Nephron progenitor cell (in vitro differentiated cells): ENCODE measurements around the gene KCNMA1.

Experiments
- DNase-seq: peaks from one replicate; pipeline ENCODE4 v3.0.0; 2021
- H3K27ac Mint-ChIP-seq: 2 replicates; pipeline ENCODE4 v1.8.0; 2021; ENCODE audit warnings: mild to moderate bottlenecking, moderate library complexity, mixed read lengths
- H3K27me3 Mint-ChIP-seq: 2 replicates; pipeline ENCODE4 v1.8.0; 2021; ENCODE audit warnings: mild to moderate bottlenecking, low read depth, mixed read lengths; ENCODE audit not compliant: poor library complexity
- H3K36me3 Mint-ChIP-seq: 2 replicates; pipeline ENCODE4 v1.8.0; 2021; ENCODE audit warnings: low read depth, mixed read lengths
- H3K4me1 Mint-ChIP-seq: 2 replicates; pipeline ENCODE4 v1.8.0; 2021; ENCODE audit warnings: mixed read lengths
- H3K4me3 Mint-ChIP-seq: 2 replicates; pipeline ENCODE4 v1.8.0; 2021; ENCODE audit warnings: mild to moderate bottlenecking, moderate library complexity, mixed read lengths
- H3K9me3 Mint-ChIP-seq: 2 replicates; pipeline ENCODE4 v1.8.0; 2021; ENCODE audit warnings: mild to moderate bottlenecking, moderate library complexity, mixed read lengths
- CTCF ChIP-seq: fragments of 200-600 bp; sonication (generic); IDR thresholded peaks from 2 replicates; pipeline ENCODE4 v1.5.0; 2021; ENCODE audit warnings: antibody characterized with exemption

KCNMA1 gene

GRCh38 chr10:76997631-76998030, 640.0 kb downstream of the KCNMA1 start:
- Mint-ChIP-seq H3K4me3 (no peak overlapping the region), H3K27me3 (peaks cover 3% of the 10 kb centered on the region), H3K36me3 (no peaks in the 10 kb centered on the region), H3K4me1 (peaks cover 36% of the 10 kb centered on the region), H3K9me3 (no peaks in the 10 kb centered on the region), H3K27ac (no peak overlapping the region)
- no peak for TF ChIP-seq CTCF
- no peak for DNase-seq

- peaks cover 3% of the 10 kb centered on the region for H3K27me3 Mint-ChIP-seq
- H3K27ac Mint-ChIP-seq: no peak overlapping the region
- H3K9me3 Mint-ChIP-seq: no peaks in the 10 kb centered on the region
- H3K36me3 Mint-ChIP-seq: no peaks in the 10 kb centered on the region
- H3K4me1 Mint-ChIP-seq: peaks cover 22% of the 10 kb centered on the region
- no peak overlapping the region for H3K4me3 Mint-ChIP-seq
- no peak for DNase-seq
- no peak for TF ChIP-seq CTCF
Measured at GRCh38 chr10:76995023-76995422, 642.6 kb downstream of the KCNMA1 start.

- no peaks in the 10 kb centered on the region for H3K36me3 Mint-ChIP-seq
- no peak for DNase-seq
- no peak for TF ChIP-seq CTCF
- H3K27me3 Mint-ChIP-seq: peaks cover 3% of the 10 kb centered on the region
- H3K9me3 Mint-ChIP-seq: peaks cover 3% of the 10 kb centered on the region
- no peak overlapping the region for H3K27ac Mint-ChIP-seq
- no peak overlapping the region for H3K4me3 Mint-ChIP-seq
- H3K4me1 Mint-ChIP-seq: peaks cover 17% of the 10 kb centered on the region
Measured at GRCh38 chr10:76993213-76993612, 644.4 kb downstream of the KCNMA1 start.

- no peaks in the 10 kb centered on the region for H3K27me3 Mint-ChIP-seq
- DNase-seq: no peak
- H3K4me1 Mint-ChIP-seq: peaks cover 13% of the 10 kb centered on the region
- no peak for TF ChIP-seq CTCF
- no peak overlapping the region for H3K27ac Mint-ChIP-seq
- peaks cover 6% of the 10 kb centered on the region for H3K36me3 Mint-ChIP-seq
- peaks cover 8% of the 10 kb centered on the region for H3K9me3 Mint-ChIP-seq
- no peak overlapping the region for H3K4me3 Mint-ChIP-seq
Measured at GRCh38 chr10:76992467-76992866, 645.1 kb downstream of the KCNMA1 start.

GRCh38 chr10:76991621-76992020, 646.0 kb downstream of the KCNMA1 start:
- H3K4me3 Mint-ChIP-seq: no peak overlapping the region
- H3K36me3 Mint-ChIP-seq: peaks cover 8% of the 10 kb centered on the region
- H3K27me3 Mint-ChIP-seq: no peaks in the 10 kb centered on the region
- H3K9me3 Mint-ChIP-seq: peaks cover 8% of the 10 kb centered on the region
- DNase-seq: no peak
- peaks cover 13% of the 10 kb centered on the region for H3K4me1 Mint-ChIP-seq
- no peak overlapping the region for H3K27ac Mint-ChIP-seq
- TF ChIP-seq CTCF: no peak

- no peak for DNase-seq
- Mint-ChIP-seq H3K27ac (no peak overlapping the region), H3K4me3 (no peak overlapping the region), H3K9me3 (peaks cover 8% of the 10 kb centered on the region), H3K36me3 (peaks cover 8% of the 10 kb centered on the region), H3K27me3 (peaks cover 5% of the 10 kb centered on the region), H3K4me1 (peaks cover 13% of the 10 kb centered on the region)
- TF ChIP-seq CTCF: no peak
Measured at GRCh38 chr10:76990561-76990960, 647.0 kb downstream of the KCNMA1 start.
